Stimulated activated CD4-positive, alpha-beta T cell treated with anti-CD3 and anti-CD28 coated beads, Interleukin-4, amount 100 ng/mL, for 48 hours (primary cell): Measurements from ENCODE around the gene MGST3.
"Not testable (repeated sequence)": the region's sequence is repeated elsewhere in the genome, so short reads cannot be mapped to it uniquely, and the experiment has no call there.

Experiments
- DNase-seq, 2 donors: peaks; one replicate each; pipeline ENCODE4 v3.0.0-alpha.2; 2020; ENCODE audit warnings: low read depth in 2 of 2

Gene MGST3

DNA sequence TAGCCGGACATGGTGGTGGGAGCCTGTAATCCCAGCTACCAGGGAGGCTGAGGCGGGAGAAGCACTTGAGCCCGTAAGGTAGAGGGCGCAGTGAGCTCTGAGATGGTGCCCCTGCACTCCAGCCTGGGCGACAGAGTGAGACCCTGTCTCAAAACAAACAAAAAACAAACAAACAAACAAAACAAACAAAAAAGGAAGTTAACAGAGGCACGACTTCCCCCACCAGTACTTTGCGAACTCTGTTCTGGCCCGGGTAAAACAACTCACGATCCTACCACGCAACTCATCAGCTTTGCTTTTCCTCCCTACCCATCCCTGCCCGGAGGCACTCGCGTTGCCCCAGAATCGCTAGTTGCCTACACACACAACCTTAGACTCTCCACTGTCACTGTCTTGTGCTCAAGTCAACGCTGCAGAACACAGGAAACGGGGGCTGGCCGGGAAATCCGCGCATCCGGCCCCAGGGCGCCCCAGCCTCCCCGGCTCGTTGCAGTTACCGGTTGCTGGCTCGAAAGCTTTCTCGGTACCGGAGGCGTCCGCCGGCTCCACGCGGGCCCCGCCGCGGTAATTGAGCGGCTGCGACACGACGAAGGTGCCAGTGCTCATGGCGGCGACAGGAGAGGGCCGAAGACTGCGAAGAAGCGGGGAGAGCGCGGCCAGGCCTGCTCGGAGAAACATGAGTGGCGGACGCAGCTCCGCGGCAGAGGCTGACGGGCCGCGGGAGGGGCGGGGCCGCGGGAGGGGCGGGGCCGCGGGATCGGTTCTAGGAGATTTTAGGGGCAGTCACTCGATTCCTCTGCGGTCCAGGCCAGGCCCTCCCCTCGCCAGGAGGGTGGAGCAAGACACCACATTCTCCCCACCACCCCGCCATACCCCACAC is 67.1 kb downstream of the MGST3 start, which contains the start of gene ALDH9A1:
ALDH9A1 (minus strand) TSS at position 682 of the 880 bp plus-strand sequence; CDS start at position 678, 4 bp downstream.
- peak; percentile 83 to 90 for DNase-seq

DNA sequence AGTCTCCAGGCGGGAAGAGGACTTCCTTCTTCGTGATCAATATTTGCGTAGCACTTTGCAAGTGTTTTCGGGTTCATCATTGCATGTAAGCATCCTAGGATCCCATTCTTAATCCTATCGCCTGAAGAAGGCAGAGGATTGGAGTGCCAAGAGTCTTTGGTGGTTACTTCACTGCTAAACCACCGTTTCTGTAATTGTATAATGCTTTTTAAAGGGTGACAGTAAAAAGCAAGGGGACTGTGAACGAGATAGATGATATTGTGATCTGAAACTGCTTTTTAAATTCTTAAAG is 67.7 kb downstream of the MGST3 start:
- no peak for DNase-seq

DNA sequence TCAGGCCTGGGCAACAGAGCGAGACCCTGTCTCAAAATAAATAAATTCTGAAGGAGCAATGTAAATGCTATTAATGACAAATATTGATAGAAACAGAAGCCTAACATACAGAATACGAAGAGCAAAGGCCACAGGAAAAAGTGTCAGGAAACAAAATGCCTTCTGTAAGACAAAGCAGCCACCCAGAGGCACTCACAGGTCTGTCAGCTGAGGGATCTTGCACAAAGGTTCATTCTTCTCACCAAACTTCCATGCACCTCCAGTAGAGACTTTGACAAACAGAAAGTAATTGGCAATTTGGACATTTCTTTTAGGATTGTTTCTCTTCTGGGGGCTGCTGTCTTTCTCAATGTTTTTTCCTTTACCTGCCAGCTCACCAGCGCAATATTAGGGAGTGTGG is 68.5 kb downstream of the MGST3 start:
- no peak for DNase-seq

DNA sequence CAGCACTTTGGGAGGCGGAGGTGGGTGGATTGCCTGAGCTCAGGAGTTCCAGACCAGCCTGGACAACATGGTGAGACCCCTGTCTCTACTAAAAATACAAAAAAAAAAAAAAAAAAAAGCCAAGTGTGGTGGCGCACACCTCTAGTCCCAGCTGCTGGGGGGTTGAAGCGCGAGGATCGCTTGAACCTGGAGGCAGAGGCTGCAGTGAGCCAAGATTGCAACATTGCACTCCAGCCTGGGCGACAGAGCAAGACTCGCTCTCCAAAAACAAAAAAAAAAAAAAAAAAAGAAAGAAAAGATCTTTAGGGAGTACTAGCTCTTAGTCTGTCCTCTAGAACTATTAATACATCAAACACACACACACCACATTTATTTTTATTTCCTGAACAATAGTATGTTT is 70.9 kb downstream of the MGST3 start:
- DNase-seq: not testable (repeated sequence)

DNA sequence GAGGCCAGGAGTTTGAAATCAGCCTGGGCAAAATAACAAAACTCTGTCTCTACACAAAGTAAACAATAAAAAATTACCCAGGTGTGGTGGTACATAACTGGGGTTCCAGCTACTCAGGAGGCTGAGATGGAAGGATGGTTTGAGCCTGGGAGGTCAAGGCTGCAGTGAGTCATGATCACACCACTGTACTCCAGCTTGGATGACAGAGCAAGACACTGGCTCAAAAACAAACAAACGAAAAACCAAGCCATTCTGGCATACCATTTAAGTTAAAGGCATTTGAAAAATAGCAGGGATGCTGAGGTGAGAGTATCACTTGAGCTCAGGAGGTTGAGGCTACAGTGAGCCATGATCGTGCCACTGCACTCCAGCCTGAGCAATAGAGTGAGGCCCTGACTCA is 72.6 kb downstream of the MGST3 start:
- DNase-seq: no peak
